22Rv1 (cell line): Measurements from ENCODE around the gene SLC12A4.
"Not testable (repeated sequence)": the region's sequence is repeated elsewhere in the genome, so short reads cannot be mapped to it uniquely, and the experiment has no call there.

Experiments used
- H3K27ac ChIP-seq: fragments of 450-650 bp; 2 replicates; pipeline ENCODE4 v1.5.1; 2017
- CTCF ChIP-seq: fragments of 450-650 bp; IDR thresholded peaks from 2 replicates; pipeline ENCODE4 v1.5.1; 2017; ENCODE audit warnings: mild to moderate bottlenecking
- ZFX ChIP-seq: fragments of 450-650 bp; IDR thresholded peaks from 2 replicates; pipeline ENCODE4 v1.6.1; 2017; ENCODE audit warnings: antibody characterized with exemption, borderline replicate concordance

The SLC12A4 gene

GRCh38 chr16:68003031-68003430, 34.6 kb upstream of the SLC12A4 start:
- TF ChIP-seq CTCF: no peak
- TF ChIP-seq ZFX: no peak
- H3K27ac ChIP-seq: no peak overlapping the region

GRCh38 chr16:68000450-68000849, 32.0 kb upstream of the SLC12A4 start:
- TF ChIP-seq CTCF (no peak), ZFX (no peak)
- no peak overlapping the region for H3K27ac ChIP-seq

- TF ChIP-seq CTCF: no peak
- TF ChIP-seq ZFX: no peak
- H3K27ac ChIP-seq: no peak overlapping the region
These were observed 31.5 kb upstream of the SLC12A4 start for GRCh38 chr16:67999985-68000384.

- not testable (repeated sequence) for H3K27ac ChIP-seq
These were observed 30.6 kb upstream of the SLC12A4 start, which contains the start of gene DPEP2 for GRCh38 chr16:67998779-67999688. TSS of gene DPEP2 (minus strand) at chr16:67999484. CDS start at chr16:67993212, 6,272 bp downstream.

GRCh38 chr16:67998231-67998778, 29.9 kb upstream of the SLC12A4 start:
- H3K27ac ChIP-seq: not testable (repeated sequence)

GRCh38 chr16:67996666-67997065, 28.2 kb upstream of the SLC12A4 start:
- TF ChIP-seq ZFX: no peak
- no peak for TF ChIP-seq CTCF
- H3K27ac ChIP-seq: no peak overlapping the region

GRCh38 chr16:67995423-67995822, 27.0 kb upstream of the SLC12A4 start:
- H3K27ac ChIP-seq: no peak overlapping the region
- no peak for TF ChIP-seq CTCF
- TF ChIP-seq ZFX: no peak

GRCh38 chr16:67994040-67994408, 25.6 kb upstream of the SLC12A4 start:
- not testable (repeated sequence) for H3K27ac ChIP-seq
